ENCODE measurements around the gene COPRS. TPM values are rescaled to one million over a fixed set of nuclear protein-coding genes. Genes with fewer than 3 reads are reported as not detected.

COPRS gene
- total and polyA plus RNA-seq, 2 experiments from 2014 or later: 51.5 to 62.6 TPM

GRCh38 chr17:31869797-31870568 lies 10.9 kb upstream of the COPRS start (continued):
- TF ChIP-seq ZNF462 (CRISPR knock-in tag; IDR thresholded peaks at IDR 0.05): no peak
- no peak for TF ChIP-seq ZNF114 (CRISPR knock-in tag; IDR thresholded peaks at IDR 0.05)
- no peak for TF ChIP-seq ZNF331 (CRISPR knock-in tag; IDR thresholded peaks at IDR 0.05; ENCODE audit: low read depth)
- TF ChIP-seq EZH2phosphoT487 (IDR thresholded peaks at IDR 0.05; ENCODE audit: unreplicated experiment): no peak

DNA sequence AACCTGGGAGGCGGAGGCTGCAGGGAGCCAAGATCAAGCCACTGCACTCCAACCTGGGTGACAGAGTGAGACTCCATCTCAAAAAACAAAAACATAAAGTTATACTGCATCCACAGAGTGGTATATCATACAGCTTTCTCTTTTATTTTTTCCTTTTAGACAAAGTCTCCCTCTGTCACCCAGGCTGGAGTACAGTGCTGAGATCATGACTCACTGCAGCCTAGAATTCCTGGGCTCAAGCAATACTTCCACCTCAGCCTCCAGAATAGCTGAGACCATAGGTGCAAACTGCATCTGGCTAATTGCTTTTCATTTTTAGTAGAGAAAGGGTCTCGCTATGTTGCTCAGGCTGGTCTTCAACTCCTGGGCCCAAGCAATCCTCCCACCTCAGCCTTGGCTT lies 10.0 kb upstream of the COPRS start:
- DNase-seq (ENCODE audit: low spot score): no peak
- peaks cover 83% of the 10 kb centered on the region for H3K36me3 Mint-ChIP-seq (ENCODE audit: low read depth)
- no peaks in the 10 kb centered on the region for H3K4me1 ChIP-seq (ENCODE audit: insufficient read depth)
- no peak overlapping the region for H3K4me3 ChIP-seq
- H3K27me3 Mint-ChIP-seq (ENCODE audit: insufficient read depth, low read depth, poor library complexity): no peaks in the 10 kb centered on the region
- no peaks in the 10 kb centered on the region for H3K79me2 ChIP-seq (replicated peaks; ENCODE audit: insufficient read depth)
- H3K9me3 Mint-ChIP-seq: no peaks in the 10 kb centered on the region; the same call in 2 of the 3 replicates
- H3F3A ChIP-seq (replicated peaks; ENCODE audit: low read depth): 0 out of 2 replicates have a peak, but pooled peaks cover 4% of the 10 kb centered on the region
- no peaks in the 10 kb centered on the region for H3K9me2 ChIP-seq (ENCODE audit: insufficient read depth)
- no peaks in the 10 kb centered on the region for H3K27me3 ChIP-seq (ENCODE audit: insufficient read depth)
- H3K27ac ChIP-seq (ENCODE audit: low read depth): no peak overlapping the region
- H3K4me1 Mint-ChIP-seq: no peaks in the 10 kb centered on the region
- H2AFZ ChIP-seq: no peak overlapping the region
- peaks cover 6% of the 10 kb centered on the region; the same call in 1 of the 2 replicates for H4K20me1 ChIP-seq (replicated peaks; ENCODE audit: insufficient read depth)
- TF ChIP-seq ZNF114 (CRISPR knock-in tag; IDR thresholded peaks at IDR 0.05) (no peak), POLR2AphosphoS5 (IDR thresholded peaks at IDR 0.05; ENCODE audit: low read depth) (no peak), ETS1 (IDR thresholded peaks at IDR 0.05) (no peak), ZNF331 (CRISPR knock-in tag; IDR thresholded peaks at IDR 0.05; ENCODE audit: low read depth) (no peak)
- ATAC-seq: no peak
- peaks cover 73% of the 10 kb centered on the region for H3K36me3 ChIP-seq (ENCODE audit: insufficient read depth)
- no peak overlapping the region for H3K4me2 ChIP-seq
- H3K27ac Mint-ChIP-seq: no peak overlapping the region
- no peak overlapping the region for H3K4me3 Mint-ChIP-seq

Measured in GM23338 (cell line).